Transverse colon (tissue), 4 donors: Measurements from ENCODE around the gene TRIM22. TPM values are rescaled to one million over a fixed set of nuclear protein-coding genes. Genes with fewer than 3 reads are reported as not detected.
A peak's percentile ranks its signal among the peaks of the same experiment; 100 is the strongest.

Experiments used
- DNase-seq: peaks from one replicate; pipeline ENCODE4 v3.0.0-alpha.2; 2019
- H3K27ac ChIP-seq, 4 donors: fragments of 200-600 bp; sonication (generic); 2 replicates each; pipeline ENCODE4 v1.5.1; 2016 to 2018; ENCODE audit warnings: inconsistent platforms in 4 of 4
- H3K27me3 ChIP-seq: fragments of 200-600 bp; sonication (generic); 2 replicates; pipeline ENCODE4 v1.5.1; 2017; ENCODE audit warnings: inconsistent platforms
- H3K36me3 ChIP-seq, 4 donors: fragments of 200-600 bp; sonication (generic); 2 replicates each; pipeline ENCODE4 v1.5.1; 2017 to 2019; ENCODE audit warnings: inconsistent platforms in 4 of 4
- H3K4me1 ChIP-seq, 4 donors: fragments of 200-600 bp; sonication (generic); 2 replicates each; pipeline ENCODE4 v1.5.1; 2017 to 2020; ENCODE audit warnings: inconsistent platforms in 4 of 4
- H3K4me3 ChIP-seq, 4 donors: fragments of 200-600 bp; sonication (generic); 1 replicate in 1 of 4; 2 replicates in 3 of 4; pipeline versions ENCODE4 v1.5.1 to v1.6.1; 2017 to 2019; ENCODE audit warnings: inconsistent platforms in 4 of 4
- H3K9me3 ChIP-seq, 2 donors: fragments of 200-600 bp; sonication (generic); 2 replicates each; pipeline ENCODE4 v1.5.1; 2017 to 2019; ENCODE audit warnings: inconsistent platforms in 2 of 2
- EP300 ChIP-seq: sonication (generic); formaldehyde crosslinking; IDR thresholded peaks from one replicate; pipeline ENCODE4 v1.6.1; 2017; ENCODE audit warnings: antibody characterized with exemption, low read depth
- POLR2A ChIP-seq: fragments of 450-650 bp; IDR thresholded peaks from one replicate; pipeline ENCODE4 v1.6.1; 2016; ENCODE audit warnings: antibody characterized with exemption, mild to moderate bottlenecking, moderate library complexity
- POLR2AphosphoS5 ChIP-seq, 3 donors: sonication (generic); formaldehyde crosslinking; IDR thresholded peaks; one replicate each; pipeline ENCODE4 v1.6.1; 2016; ENCODE audit warnings: antibody characterized with exemption in 3 of 3
- WGBS, 2 donors: methylation state at CpG; one replicate each; pipeline ENCODE4 v1.1.5; 2018; ENCODE audit warnings: low coverage in 1 of 2; 5-methylcytosine and 5-hydroxymethylcytosine counted together
- in situ Hi-C, 4 donors: fragments of 200-750 bp; cut with MboI; loops; one replicate each; pipeline versions ENCODE4 v1.15.0 to v1.15.1; 2017; ENCODE audit warnings: low sequenced_read_pairs in 3 of 4, low pct_ligation_motif_present in 1 of 4, low pct_unique_long_range_greater_than_20kb in 1 of 4
- intact Hi-C: fragments of 100-400 bp; cut with DNase I; formaldehyde crosslinking; loops from one replicate; pipeline ENCODE4 v1.15.1; 2023; ENCODE audit warnings: low total_unique reads
- total RNA-seq, 4 donors: library from RNA; depleted of rRNA; stranded (reverse); fragments of >200 nt; gene quantifications; one replicate each; pipeline ENCODE4 v1.1.0, GENCODE V29; 2016
- TF ChIP-seq, protein P1 (sequence below), 5 experiments: fragments of 200-600 bp in 3 of 5; fragments of 450-650 bp in 2 of 5; sonication (generic) in 3 of 5; IDR thresholded peaks; 1 replicate in 2 of 5; 2 replicates in 3 of 5; pipeline ENCODE4 v1.5.1; 2016 to 2017; ENCODE audit warnings: antibody characterized with exemption in 5 of 5, inconsistent platforms in 3 of 5, mild to moderate bottlenecking in 2 of 5, moderate library complexity in 1 of 5

The TRIM22 gene, protein sequence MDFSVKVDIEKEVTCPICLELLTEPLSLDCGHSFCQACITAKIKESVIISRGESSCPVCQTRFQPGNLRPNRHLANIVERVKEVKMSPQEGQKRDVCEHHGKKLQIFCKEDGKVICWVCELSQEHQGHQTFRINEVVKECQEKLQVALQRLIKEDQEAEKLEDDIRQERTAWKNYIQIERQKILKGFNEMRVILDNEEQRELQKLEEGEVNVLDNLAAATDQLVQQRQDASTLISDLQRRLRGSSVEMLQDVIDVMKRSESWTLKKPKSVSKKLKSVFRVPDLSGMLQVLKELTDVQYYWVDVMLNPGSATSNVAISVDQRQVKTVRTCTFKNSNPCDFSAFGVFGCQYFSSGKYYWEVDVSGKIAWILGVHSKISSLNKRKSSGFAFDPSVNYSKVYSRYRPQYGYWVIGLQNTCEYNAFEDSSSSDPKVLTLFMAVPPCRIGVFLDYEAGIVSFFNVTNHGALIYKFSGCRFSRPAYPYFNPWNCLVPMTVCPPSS
- 10 to 100 TPM in 3 of 4 donors, 1 to 10 TPM in 1; 3.2 to 35.2 (median 21.4) TPM for total RNA-seq

DNA sequence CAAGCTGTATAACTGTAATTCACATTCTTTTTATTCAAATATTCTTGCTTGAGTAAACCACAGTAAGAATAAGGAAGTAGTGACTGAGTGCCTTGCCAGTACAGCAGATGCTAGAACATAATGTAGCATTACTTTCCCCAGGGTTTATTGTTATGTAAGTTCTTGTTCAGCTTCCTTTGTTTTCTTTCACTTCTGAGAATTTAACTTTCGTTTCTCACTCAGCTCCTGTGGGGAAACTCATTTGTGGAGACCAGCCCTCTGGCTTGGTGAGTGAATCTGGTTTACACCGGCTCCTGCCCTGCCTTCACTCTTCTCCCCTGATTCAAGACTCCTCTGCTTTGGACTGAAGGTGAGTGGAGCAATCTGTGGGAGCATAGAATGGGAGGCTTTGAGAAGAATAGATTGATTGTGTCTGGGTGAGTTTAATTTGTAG, at the start of gene TRIM22:
TRIM22 (plus strand) TSS at position 240 of the 433 bp plus-strand sequence. CDS start 6,443 bp downstream, outside the sequence.
- Histone ChIP-seq H3K27me3 (no peaks in the 10 kb centered on the region), H3K9me3 (no peaks in the 10 kb centered on the region), H3K4me3 (peak within 1 kb of the TSS; percentile 15 to 48 (median 27)), H3K36me3 (no peaks in the 10 kb centered on the region), H3K4me1 (peaks cover 3 to 32% (median 8%) of the 10 kb centered on the region in 4 donors), H3K27ac (peak within 1 kb of the TSS; percentile 82 to 88 (median 84))
- intact Hi-C loops (loop anchor here (10.0 kb wide), 1 partner anchor 95 kb away; the partner anchor contains the start of gene TRIM6), in situ Hi-C loops (no loop called here)
- DNase-seq = peak; percentile 50
- TF ChIP-seq POLR2A = peak; percentile 36
- no peak for TF ChIP-seq EP300
- TF ChIP-seq POLR2AphosphoS5 (IDR thresholded peaks at IDR 0.05) = peak; percentile 40 to 66 (median 54)
- 0 to 4% methylated on average over 1 to 2 of the region's 2 CpGs for WGBS, 2 donors

DNA sequence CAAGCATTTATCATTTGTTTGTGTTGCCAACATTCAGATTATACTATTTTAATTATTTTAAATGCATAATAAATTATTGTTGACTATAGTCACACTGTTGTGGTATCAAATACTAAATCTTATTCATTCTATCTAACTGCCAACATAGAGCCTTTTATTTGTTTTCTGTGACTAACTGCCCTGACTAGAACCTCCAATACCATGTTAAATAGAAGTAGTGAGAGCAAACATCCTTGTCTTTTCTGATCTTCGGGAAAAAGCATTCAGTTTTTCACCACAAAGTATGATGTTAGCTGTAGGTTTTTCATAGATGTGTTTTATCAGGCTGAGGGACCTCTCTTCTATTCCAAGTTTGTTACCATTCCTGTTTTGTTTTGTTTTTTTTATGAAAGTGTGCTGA, 49.6 kb upstream of the TRIM22 start:
- H3K36me3 ChIP-seq = peaks cover 0 to 17% (median 0%) of the 10 kb centered on the region in 4 donors
- DNase-seq = no peak
- in situ Hi-C loops = no loop called here

DNA sequence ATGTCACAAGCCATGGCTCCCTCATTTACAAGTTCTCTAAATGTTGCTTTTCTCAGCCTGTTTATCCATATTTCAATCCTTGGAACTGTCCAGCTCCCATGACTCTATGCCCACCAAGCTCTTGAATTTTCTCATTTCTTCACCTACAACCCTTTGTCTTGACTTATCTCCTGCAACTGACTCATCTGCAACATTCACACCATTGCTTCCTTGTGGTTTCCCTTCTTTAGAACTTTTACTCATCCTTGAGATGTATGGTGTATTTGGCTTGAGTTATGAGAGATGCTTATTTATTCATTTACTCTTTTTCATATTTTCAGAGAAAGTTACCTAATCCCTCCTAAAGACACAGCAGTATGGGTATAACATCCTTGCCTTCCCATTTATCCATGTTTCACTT, 46.0 kb upstream of the TRIM22 start:
- H3K9me3 ChIP-seq = no peaks in the 10 kb centered on the region
- peaks cover 0 to 9% (median 0%) of the 10 kb centered on the region in 4 donors for H3K36me3 ChIP-seq
- no peak overlapping the region for H3K4me3 ChIP-seq
- intact Hi-C loops (no loop called here), in situ Hi-C loops (no loop called here)
- TF ChIP-seq, protein P1, sequence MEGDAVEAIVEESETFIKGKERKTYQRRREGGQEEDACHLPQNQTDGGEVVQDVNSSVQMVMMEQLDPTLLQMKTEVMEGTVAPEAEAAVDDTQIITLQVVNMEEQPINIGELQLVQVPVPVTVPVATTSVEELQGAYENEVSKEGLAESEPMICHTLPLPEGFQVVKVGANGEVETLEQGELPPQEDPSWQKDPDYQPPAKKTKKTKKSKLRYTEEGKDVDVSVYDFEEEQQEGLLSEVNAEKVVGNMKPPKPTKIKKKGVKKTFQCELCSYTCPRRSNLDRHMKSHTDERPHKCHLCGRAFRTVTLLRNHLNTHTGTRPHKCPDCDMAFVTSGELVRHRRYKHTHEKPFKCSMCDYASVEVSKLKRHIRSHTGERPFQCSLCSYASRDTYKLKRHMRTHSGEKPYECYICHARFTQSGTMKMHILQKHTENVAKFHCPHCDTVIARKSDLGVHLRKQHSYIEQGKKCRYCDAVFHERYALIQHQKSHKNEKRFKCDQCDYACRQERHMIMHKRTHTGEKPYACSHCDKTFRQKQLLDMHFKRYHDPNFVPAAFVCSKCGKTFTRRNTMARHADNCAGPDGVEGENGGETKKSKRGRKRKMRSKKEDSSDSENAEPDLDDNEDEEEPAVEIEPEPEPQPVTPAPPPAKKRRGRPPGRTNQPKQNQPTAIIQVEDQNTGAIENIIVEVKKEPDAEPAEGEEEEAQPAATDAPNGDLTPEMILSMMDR (IDR thresholded peaks at IDR 0.05) = no peak
- TF ChIP-seq POLR2A (no peak), POLR2AphosphoS5 (IDR thresholded peaks at IDR 0.05) (no peak), EP300 (no peak)
- no peaks in the 10 kb centered on the region for H3K4me1 ChIP-seq
- H3K27ac ChIP-seq = no peak overlapping the region
- no peak for DNase-seq
- no peaks in the 10 kb centered on the region for H3K27me3 ChIP-seq

More for the DNA sequence above, 49.6 kb upstream of the TRIM22 start:
- H3K9me3 ChIP-seq = no peaks in the 10 kb centered on the region
- 82 to 100% methylated on average over 1 of the region's 1 CpG for WGBS, 2 donors
- intact Hi-C loops = no loop called here
- TF ChIP-seq, protein P1 (IDR thresholded peaks at IDR 0.05) = no peak
- TF ChIP-seq POLR2A = no peak
- TF ChIP-seq EP300 = no peak
- TF ChIP-seq POLR2AphosphoS5 (IDR thresholded peaks at IDR 0.05) = no peak
- H3K27ac ChIP-seq = no peak overlapping the region
- H3K4me3 ChIP-seq = no peak overlapping the region
- no peaks in the 10 kb centered on the region for H3K4me1 ChIP-seq
- H3K27me3 ChIP-seq = no peaks in the 10 kb centered on the region

DNA sequence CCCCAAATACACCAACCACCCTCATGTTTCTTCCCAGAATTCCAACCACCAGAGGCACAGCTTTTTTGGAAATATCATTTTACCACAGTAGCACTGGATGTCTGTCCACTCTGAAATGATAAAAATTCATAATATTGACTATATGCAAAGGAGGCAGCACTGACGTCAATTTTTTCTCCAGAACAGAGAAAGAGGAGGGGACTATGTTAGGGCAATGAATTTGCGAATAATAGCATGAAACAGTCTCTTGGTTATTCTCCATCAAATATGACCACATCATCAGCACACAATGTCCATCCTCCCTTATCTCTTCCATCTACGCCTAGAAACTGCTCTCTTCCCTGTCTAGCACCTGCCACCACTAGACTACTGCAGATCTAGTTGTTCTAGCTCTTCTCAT, 43.5 kb upstream of the TRIM22 start:
- TF ChIP-seq POLR2A (no peak), POLR2AphosphoS5 (IDR thresholded peaks at IDR 0.05) (no peak), EP300 (no peak)
- TF ChIP-seq, protein P1 (IDR thresholded peaks at IDR 0.05) = no peak
- DNase-seq = no peak
- Histone ChIP-seq H3K4me1 (no peaks in the 10 kb centered on the region), H3K4me3 (no peak overlapping the region), H3K36me3 (peaks cover 0 to 9% (median 0%) of the 10 kb centered on the region in 4 donors), H3K27ac (no peak overlapping the region), H3K27me3 (no peaks in the 10 kb centered on the region), H3K9me3 (no peaks in the 10 kb centered on the region)
- in situ Hi-C loops (no loop called here), intact Hi-C loops (no loop called here)
- 87% methylated on average over 3 of the region's 3 CpGs for WGBS, 2 donors
